SK-N-SH (cell line): Measurements from ENCODE around the gene TNRC6C. TPM values are rescaled to one million over a fixed set of nuclear protein-coding genes. Genes with fewer than 3 reads are reported as not detected.

Experiments
- CTCF ChIA-PET: fragments of 300-600, 350-600 bp; formaldehyde crosslinking; extraction: SDS; loops from one replicate; lab custom pipeline; 2021; lab: Yijun Ruan, JAX
- POLR2A ChIA-PET: fragments of 350-600 bp; sonication (Branson Sonifier 250); formaldehyde crosslinking; extraction: SDS; loops from one replicate; lab custom pipeline; 2020; ENCODE audit warnings: antibody characterized with exemption, inconsistent platforms; lab: Yijun Ruan, JAX
- DNase-seq: peaks from one replicate; pipeline ENCODE4 v3.0.0; 2012
- H2AFZ ChIP-seq: fragments of 200-600 bp; sonication (generic); 2 replicates; pipeline ENCODE4 v1.8.1; 2016; ENCODE audit warnings: antibody characterized with exemption, mild to moderate bottlenecking, low read depth
- H3F3A ChIP-seq: fragments of 200-600 bp; sonication (generic); replicated peaks from 2 replicates; pipeline ENCODE3; 2016; ENCODE audit warnings: antibody characterized with exemption, mild to moderate bottlenecking; ENCODE audit not compliant: insufficient read depth
- H3K27ac ChIP-seq, 2 experiments: fragments of 200-500 bp in 1 of 2; fragments of 200-600 bp in 1 of 2; sonication (Bioruptor generic) in 1 of 2; sonication (generic), shearing (Covaris generic) in 1 of 2; 2 replicates each; pipeline versions ENCODE4 v1.5.1 to v1.6.1; 2014 to 2016; ENCODE audit warnings: low read depth in 2 of 2, inconsistent platforms in 1 of 2, low read length in 1 of 2, mild to moderate bottlenecking in 1 of 2, mixed read lengths in 1 of 2
- H3K27me3 ChIP-seq: fragments of 200-600 bp; sonication (generic), shearing (Covaris generic); 2 replicates; pipeline ENCODE4 v1.6.1; 2016; ENCODE audit warnings: mixed run types; ENCODE audit not compliant: insufficient read depth
- H3K36me3 ChIP-seq, 2 experiments: fragments of 200-500 bp in 1 of 2; fragments of 200-600 bp in 1 of 2; sonication (Bioruptor generic) in 1 of 2; sonication (generic) in 1 of 2; replicated peaks in 1 of 2; 2 replicates each; pipeline versions ENCODE3 to v1.5.1; 2014 to 2016; ENCODE audit warnings: low read length in 1 of 2, mild to moderate bottlenecking in 1 of 2; ENCODE audit not compliant: insufficient read depth in 2 of 2, control insufficient read depth in 1 of 2
- H3K4me1 ChIP-seq, 2 experiments: fragments of 200-500 bp in 1 of 2; fragments of 200-600 bp in 1 of 2; sonication (Bioruptor generic) in 1 of 2; sonication (generic), shearing (Covaris generic) in 1 of 2; 2 replicates each; pipeline versions ENCODE4 v1.5.1 to v1.6.1; 2014 to 2016; ENCODE audit warnings: low read depth in 1 of 2, low read length in 1 of 2, mixed run types in 1 of 2; ENCODE audit not compliant: insufficient read depth in 2 of 2, control insufficient read depth in 1 of 2
- H3K4me2 ChIP-seq: fragments of 200-600 bp; sonication (generic), shearing (Covaris generic); 2 replicates; pipeline ENCODE4 v1.6.1; 2017; ENCODE audit warnings: mixed run types
- H3K4me3 ChIP-seq, 2 experiments: fragments of 200-500 bp in 1 of 2; fragments of 200-600 bp in 1 of 2; sonication (Bioruptor generic) in 1 of 2; sonication (generic), shearing (Covaris generic) in 1 of 2; 2 replicates each; pipeline versions ENCODE4 v1.5.1 to v1.8.1; 2014 to 2016; ENCODE audit warnings: low read depth in 2 of 2, inconsistent platforms in 1 of 2, low read length in 1 of 2, mild to moderate bottlenecking in 1 of 2, mixed read lengths in 1 of 2, moderate library complexity in 1 of 2
- H3K79me2 ChIP-seq: fragments of 200-600 bp; sonication (generic); 2 replicates; pipeline ENCODE4 v1.8.1; 2017; ENCODE audit warnings: mild to moderate bottlenecking; ENCODE audit not compliant: insufficient read depth
- H3K9ac ChIP-seq: fragments of 200-600 bp; sonication (generic); 2 replicates; pipeline ENCODE4 v1.6.1; 2017; ENCODE audit warnings: mixed run types
- H3K9me2 ChIP-seq: fragments of 200-600 bp; sonication (generic); 2 replicates; pipeline ENCODE4 v1.6.1; 2017; ENCODE audit warnings: mixed run types
- H3K9me3 ChIP-seq: fragments of 200-600 bp; sonication (generic); 2 replicates; pipeline ENCODE4 v1.6.1; 2017; ENCODE audit warnings: mixed run types, mild to moderate bottlenecking, moderate library complexity
- H4K20me1 ChIP-seq: fragments of 200-600 bp; sonication (generic); 2 replicates; pipeline ENCODE4 v1.6.1; 2017; ENCODE audit warnings: mild to moderate bottlenecking, mixed run types; ENCODE audit not compliant: insufficient read depth
- GATA2 ChIP-seq: sonication (generic); formaldehyde crosslinking; IDR thresholded peaks from 2 replicates; pipeline ENCODE4 v1.5.0; 2020; ENCODE audit warnings: mild to moderate bottlenecking, missing genetic modification reagents
- IRF3 ChIP-seq: fragments of 150-350 bp; IDR thresholded peaks from 2 replicates; pipeline ENCODE4 v1.6.1; 2016; ENCODE audit warnings: mild to moderate bottlenecking, low read depth, low read length
- NFIC ChIP-seq: IDR thresholded peaks from 2 replicates; pipeline ENCODE4 v1.4.0; 2012; ENCODE audit warnings: borderline replicate concordance
- NRF1 ChIP-seq: IDR thresholded peaks from 2 replicates; pipeline ENCODE4 v1.6.1; 2012; ENCODE audit warnings: low read depth, mild to moderate bottlenecking, low read length
- SMC3 ChIP-seq: IDR thresholded peaks from 2 replicates; pipeline ENCODE4 v1.6.1; 2012; ENCODE audit warnings: low read depth, low read length, improper control_type of control experiment
- TAF1 ChIP-seq: IDR thresholded peaks from 2 replicates; pipeline ENCODE4 v1.6.1; 2012; ENCODE audit warnings: low read depth, mild to moderate bottlenecking, low read length, moderate library complexity, borderline replicate concordance
- TEAD4 ChIP-seq: IDR thresholded peaks from 2 replicates; pipeline ENCODE4 v1.4.0; 2012; ENCODE audit warnings: mild to moderate bottlenecking, borderline replicate concordance; ENCODE audit not compliant: insufficient read depth
- YY1 ChIP-seq: IDR thresholded peaks from 2 replicates; pipeline ENCODE4 v1.4.0; 2012; ENCODE audit warnings: low read depth, mild to moderate bottlenecking
- ZBTB33 ChIP-seq: IDR thresholded peaks from 2 replicates; pipeline ENCODE4 v1.4.0; 2012; ENCODE audit warnings: low read depth, borderline replicate concordance
- WGBS: methylation state at CpG from one replicate; pipeline ENCODE4 v1.1.6; 2017; ENCODE audit warnings: low lambda C conversion rate; 5-methylcytosine and 5-hydroxymethylcytosine counted together
- polyA plus RNA-seq, 3 experiments: library from polyadenylated mRNA; depleted of rRNA; stranded (reverse); fragments of >200 nt; gene quantifications; 2 replicates each; pipeline ENCODE4 v1.2.3, GENCODE V29; 2012

The TNRC6C gene
- polyA plus RNA-seq, 1 of the 3 experiments (the other 2 are of a cell fraction): 2.2 TPM

GRCh38 chr17:78112518-78113471, 154.3 kb downstream of the TNRC6C start (continued):
- TF ChIP-seq ZBTB33 (no peak), IRF3 (no peak), SMC3 (peak; percentile 93), GATA2 (CRISPR knock-in tag) (no peak), TEAD4 (no peak), NRF1 (0 out of 2 replicates have a peak, but pooled peaks have one; percentile 29)
- TF ChIP-seq, all 33 proteins: peak for 6

- no peak for TF ChIP-seq YY1
- no peak for TF ChIP-seq NFIC
- TF ChIP-seq TAF1: no peak
- H3K27me3 ChIP-seq: 0 out of 2 replicates have a peak, but pooled peaks cover 6% of the 10 kb centered on the region
- H3K36me3 ChIP-seq: no peaks in the 10 kb centered on the region
- H3K27ac ChIP-seq: no peak overlapping the region
- H3K79me2 ChIP-seq: no peaks in the 10 kb centered on the region
- no peak for DNase-seq
- no peak overlapping the region for H3K4me2 ChIP-seq
- no peaks in the 10 kb centered on the region for H3F3A ChIP-seq
- no peaks in the 10 kb centered on the region for H3K9me2 ChIP-seq
- no peak overlapping the region for H2AFZ ChIP-seq
- 87% methylated on average over 25 of the region's 25 CpGs for WGBS
- no peak overlapping the region for H3K9ac ChIP-seq
- H3K4me3 ChIP-seq: no peak overlapping the region
- CTCF ChIA-PET: interaction anchor here (0.8 to 10.9 kb wide), 24 partner anchors 8 to 141 kb away, joined by 3 to 131 read pairs (median 10); partner anchors contain the start of genes AFMID, SYNGR2, TK1 and TMC6
- H3K9me3 ChIP-seq: no peaks in the 10 kb centered on the region
- H4K20me1 ChIP-seq: no peaks in the 10 kb centered on the region
- POLR2A ChIA-PET: no interaction called here
- peaks cover 0 to 19% of the 10 kb centered on the region in 2 experiments; a peak in 1 of 4 replicates for H3K4me1 ChIP-seq
These were observed 155.6 kb downstream of the TNRC6C start for GRCh38 chr17:78113804-78114785.
